K562 (cell line): ENCODE results near the gene SLC16A9. TPM values are rescaled to one million over a fixed set of nuclear protein-coding genes. Genes with fewer than 3 reads are reported as not detected.

Experiments
- ATAC-seq: fragments of 200-7000 bp; cut with Tn5 transposase; 3 replicates; pipeline ENCODE4 v1.9.1; 2020; ENCODE audit warnings: moderate library complexity
- BruUV-seq: library from RNA; stranded (reverse); fragments of 400-500 nt; replicated peaks from 2 replicates; lab custom pipeline; 2021; lab: Mats Ljungman, UMichigan
- CTCF ChIA-PET: fragments of 300-600 bp; formaldehyde crosslinking; extraction: SDS; loops from one replicate; lab custom pipeline; 2021; ENCODE audit warnings: low intra/inter-chr PET ratio; lab: Yijun Ruan, JAX
- POLR2A ChIA-PET: fragments of 300-600, 350-650 bp; sonication (Branson Sonifier 250); formaldehyde crosslinking; extraction: SDS; loops from one replicate; lab custom pipeline; 2021; ENCODE audit warnings: antibody characterized with exemption, inconsistent platforms; lab: Yijun Ruan, JAX
- DNase-seq, 4 experiments: peaks; one replicate each; pipeline versions ENCODE4 v3.0.0 to v3.0.0-alpha.2; 2011 to 2018; ENCODE audit warnings: low spot score in 3 of 4, mixed read lengths in 3 of 4; ENCODE audit errors: extremely low read depth in 1 of 4
- FAIRE-seq: peaks from 2 replicates; lab custom pipeline; 2011; peaks lifted over from hg19 to GRCh38; lab: Jason Lieb, UNC
- H2AFZ ChIP-seq: 2 replicates; pipeline ENCODE4 v1.6.0; 2011; ENCODE audit warnings: low read depth, low read length, control low read depth, inconsistent platforms
- H3K27ac ChIP-seq: fragments of 200-600 bp; 3 replicates; pipeline ENCODE4 v1.8.0; 2011; ENCODE audit warnings: low read depth, mild to moderate bottlenecking, control low read depth, inconsistent platforms, low read length, moderate library complexity, mixed read lengths; ENCODE audit errors: extremely low read depth
- H3K27me3 ChIP-seq, 2 experiments: fragments of 300-600 bp in 1 of 2; 2 replicates in 1 of 2; 3 replicates in 1 of 2; pipeline versions ENCODE4 v1.6.0 to v1.8.0; 2011; ENCODE audit warnings: inconsistent platforms in 2 of 2, low read length in 2 of 2, mild to moderate bottlenecking in 1 of 2, mixed read lengths in 1 of 2, moderate library complexity in 1 of 2; ENCODE audit not compliant: control insufficient read depth in 2 of 2, insufficient read depth in 2 of 2
- H3K36me3 ChIP-seq: fragments of 300-600 bp; 3 replicates; pipeline ENCODE4 v1.8.0; 2011; ENCODE audit warnings: mild to moderate bottlenecking, low read length, inconsistent platforms; ENCODE audit not compliant: control insufficient read depth, insufficient read depth
- H3K4me1 ChIP-seq, 2 experiments: fragments of 200-600 bp in 1 of 2; replicated peaks in 1 of 2; 2 replicates in 1 of 2; 3 replicates in 1 of 2; pipeline versions ENCODE4 v1.5.1 to v1.8.0; 2011; ENCODE audit warnings: inconsistent platforms in 2 of 2, low read length in 2 of 2, mild to moderate bottlenecking in 1 of 2, mixed read lengths in 1 of 2, moderate library complexity in 1 of 2; ENCODE audit not compliant: control insufficient read depth in 2 of 2, insufficient read depth in 2 of 2
- H3K4me2 ChIP-seq: 2 replicates; pipeline ENCODE4 v1.6.1; 2011; ENCODE audit warnings: low read length, control low read depth, inconsistent platforms, mixed read lengths; ENCODE audit not compliant: insufficient read depth
- H3K4me3 ChIP-seq: fragments of 200-600 bp; sonication (generic), shearing (Covaris generic); 2 replicates; pipeline ENCODE4 v1.5.1; 2016; ENCODE audit warnings: control low read depth, inconsistent platforms
- H3K79me2 ChIP-seq: fragments of 200-600 bp; 3 replicates; pipeline ENCODE4 v1.8.0; 2011; ENCODE audit warnings: low read length, inconsistent platforms; ENCODE audit not compliant: control insufficient read depth, insufficient read depth
- H3K9ac ChIP-seq, 2 experiments: 2 replicates each; pipeline versions ENCODE4 v1.6.0 to v1.6.1; 2011; ENCODE audit warnings: low read depth in 2 of 2, low read length in 2 of 2, control low read depth in 1 of 2, inconsistent platforms in 1 of 2, mild to moderate bottlenecking in 1 of 2, mixed read lengths in 1 of 2; ENCODE audit not compliant: insufficient read depth in 1 of 2
- H3K9me1 ChIP-seq: one replicate; pipeline ENCODE4 v1.6.0; 2011; ENCODE audit warnings: inconsistent platforms, mild to moderate bottlenecking, low read length, moderate library complexity; ENCODE audit not compliant: control insufficient read depth, insufficient read depth
- H3K9me3 ChIP-seq: replicated peaks from 2 replicates; pipeline ENCODE4 v1.5.1; 2011; ENCODE audit warnings: low read depth, low read length, inconsistent platforms; ENCODE audit not compliant: control insufficient read depth, insufficient read depth
- H4K20me1 ChIP-seq: replicated peaks from 2 replicates; pipeline ENCODE4 v1.6.1; 2011; ENCODE audit warnings: low read length, inconsistent platforms, mixed read lengths; ENCODE audit not compliant: control insufficient read depth, insufficient read depth
- CTBP1 ChIP-seq: fragments of 450-650 bp; IDR thresholded peaks from 2 replicates; pipeline ENCODE4 v1.6.1; 2016; ENCODE audit warnings: borderline replicate concordance
- FOXP4 ChIP-seq: sonication (generic); formaldehyde crosslinking; IDR thresholded peaks from 2 replicates; pipeline ENCODE4 v1.8.0; 2022; ENCODE audit warnings: mild to moderate bottlenecking, missing genetic modification reagents, borderline replicate concordance
- PHF21A ChIP-seq: fragments of 450-650 bp; IDR thresholded peaks from 2 replicates; pipeline ENCODE4 v1.6.1; 2017; ENCODE audit warnings: low read depth, borderline replicate concordance
- POU5F1 ChIP-seq: fragments of 150-350 bp; IDR thresholded peaks from 2 replicates; pipeline ENCODE4 v1.6.1; 2014; ENCODE audit warnings: borderline replicate concordance, low read length, low read depth, mild to moderate bottlenecking; ENCODE audit not compliant: partially characterized antibody
- PYGO2 ChIP-seq: fragments of 450-650 bp; IDR thresholded peaks from 2 replicates; pipeline ENCODE4 v1.6.1; 2016; ENCODE audit warnings: mild to moderate bottlenecking, missing genetic modification characterization, moderate library complexity, missing compliant biosample characterization
- XRCC5 ChIP-seq: fragments of 200-400 bp; formaldehyde crosslinking; IDR thresholded peaks from 2 replicates; pipeline ENCODE4 v1.6.1; 2017; ENCODE audit warnings: low read depth, mild to moderate bottlenecking, low read length
- ZHX1 ChIP-seq: fragments of 150-350 bp; conservative IDR thresholded peaks from 2 replicates; pipeline ENCODE4 v1.6.1; 2014; ENCODE audit warnings: low read length
- ZNF24 ChIP-seq: fragments of 450-650 bp; IDR thresholded peaks from 2 replicates; pipeline ENCODE4 v1.6.1; 2016
- ZSCAN32 ChIP-seq: fragments of 450-650 bp; formaldehyde crosslinking; IDR thresholded peaks from 2 replicates; pipeline ENCODE4 v1.4.0; 2020; ENCODE audit warnings: mild to moderate bottlenecking, moderate library complexity
- WGBS: fragments of 100-300 bp; shearing (Covaris generic); methylation state at CpG from one replicate; pipeline ENCODE4 v1.1.6; 2016; ENCODE audit warnings: low coverage, mixed read lengths; ENCODE audit not compliant: insufficient coverage; ENCODE audit errors: missing lambda C conversion rate; 5-methylcytosine and 5-hydroxymethylcytosine counted together
- in situ Hi-C: fragments of 300-500 bp; cut with MboI; formaldehyde crosslinking; loops from 4 replicates; pipeline ENCODE4 v1.15.0; 2018; ENCODE audit warnings: inconsistent platforms, mixed read lengths
- intact Hi-C: fragments of 100-400 bp; cut with micrococcal nuclease; formaldehyde crosslinking; loops from 2 replicates; pipeline ENCODE4 v1.14.2; 2022
- polyA plus RNA-seq, 8 experiments: library from polyadenylated mRNA; depleted of rRNA in 4 of 8; stranded (reverse) in 5 of 8; unstranded in 3 of 8; fragments of >200 nt; fragmentation: Nextera tagmentation in 2 of 8; fragmentation: Illumina TruSeq in 1 of 8; extraction: Ambion mirVana in 2 of 8; extraction: Trizol in 1 of 8; gene quantifications; 2 replicates each; pipeline versions ENCODE4 v1.2.1 to v1.2.3, GENCODE V29; 2011 to 2014; ENCODE audit warnings: inconsistent platforms in 1 of 8, missing spikeins in 1 of 8
- total RNA-seq, 7 experiments: library from RNA; depleted of rRNA in 6 of 7; stranded (reverse); fragments of >200 nt in 6 of 7; fragmentation: Illumina TruSeq in 2 of 7; extraction: Trizol in 2 of 7; gene quantifications; 2 replicates each; pipeline versions ENCODE4 v1.2.1 to v1.2.3, GENCODE V29; 2011 to 2021; ENCODE audit warnings: low replicate concordance in 1 of 7
- TF ChIP-seq, protein P1 (sequence below): sonication (generic); formaldehyde crosslinking; IDR thresholded peaks from 2 replicates; pipeline ENCODE4 v1.8.1; 2022; ENCODE audit warnings: missing genetic modification reagents

The SLC16A9 gene
- total and polyA plus RNA-seq, 9 of the 15 experiments (the other 6 are each of a cell fraction or from before 2014, with no cell fraction given) = 0.90 to 6.4 (median 2.1) TPM

DNA sequence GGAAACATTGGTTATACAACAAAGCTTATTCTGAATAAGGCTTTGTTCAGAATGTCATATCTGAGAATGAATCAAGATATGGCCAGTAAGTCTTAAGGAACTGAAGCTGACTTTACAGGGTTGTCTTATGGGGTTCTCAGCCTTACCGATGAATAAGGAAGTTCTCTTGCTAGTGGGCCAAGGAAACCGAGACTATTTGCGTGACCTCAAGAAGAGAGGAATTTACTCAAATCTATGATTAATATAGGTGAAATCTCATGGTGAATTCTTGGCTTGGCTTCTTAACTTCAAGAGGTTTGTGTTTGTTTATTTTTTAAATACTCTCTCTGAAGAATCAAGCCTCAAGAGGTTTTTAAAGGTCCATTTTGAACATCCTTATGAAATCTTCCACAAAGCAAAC is 48.3 kb upstream of the SLC16A9 start:
- Histone ChIP-seq H3K9me1 (no peaks in the 10 kb centered on the region), H3K79me2 (no peaks in the 10 kb centered on the region), H3K9ac (no peak overlapping the region), H3K4me2 (no peak overlapping the region), H3K36me3 (no peaks in the 10 kb centered on the region), H3K4me3 (no peak overlapping the region), H3K27me3 (no peaks in the 10 kb centered on the region; a peak in 1 of 5 replicates), H3K9me3 (no peaks in the 10 kb centered on the region)
- in situ Hi-C loops = no loop called here
- POLR2A ChIA-PET = interaction anchor here (0.7 kb wide), 1 partner anchor 17 kb away, joined by 3 read pairs; no protein-coding TSS in a partner anchor
- 31% methylated on average over 3 of the region's 3 CpGs for WGBS
- ATAC-seq = no peak
- TF ChIP-seq PYGO2 (tag) = no peak
- no peak for TF ChIP-seq CTBP1
- no peak for TF ChIP-seq PHF21A
- TF ChIP-seq XRCC5 = no peak
- no peak for TF ChIP-seq FOXP4 (CRISPR knock-in tag)
- TF ChIP-seq ZSCAN32 (CRISPR knock-in tag) = no peak
- TF ChIP-seq POU5F1 = no peak
- TF ChIP-seq, protein P1, sequence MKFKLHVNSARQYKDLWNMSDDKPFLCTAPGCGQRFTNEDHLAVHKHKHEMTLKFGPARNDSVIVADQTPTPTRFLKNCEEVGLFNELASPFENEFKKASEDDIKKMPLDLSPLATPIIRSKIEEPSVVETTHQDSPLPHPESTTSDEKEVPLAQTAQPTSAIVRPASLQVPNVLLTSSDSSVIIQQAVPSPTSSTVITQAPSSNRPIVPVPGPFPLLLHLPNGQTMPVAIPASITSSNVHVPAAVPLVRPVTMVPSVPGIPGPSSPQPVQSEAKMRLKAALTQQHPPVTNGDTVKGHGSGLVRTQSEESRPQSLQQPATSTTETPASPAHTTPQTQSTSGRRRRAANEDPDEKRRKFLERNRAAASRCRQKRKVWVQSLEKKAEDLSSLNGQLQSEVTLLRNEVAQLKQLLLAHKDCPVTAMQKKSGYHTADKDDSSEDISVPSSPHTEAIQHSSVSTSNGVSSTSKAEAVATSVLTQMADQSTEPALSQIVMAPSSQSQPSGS (CRISPR knock-in tag) = no peak
- no peak for TF ChIP-seq ZHX1
- TF ChIP-seq ZNF24 = no peak
- TF ChIP-seq, all 486 proteins: peak for 0
- no peak overlapping the region for H2AFZ ChIP-seq
- CTCF ChIA-PET = no interaction called here
- no peak overlapping the region for H3K27ac ChIP-seq
- intact Hi-C loops = loop anchor here (2.0 kb wide), 1 partner anchor 131 kb away; no protein-coding TSS in a partner anchor
- H3K4me1 ChIP-seq = no peaks in the 10 kb centered on the region
- DNase-seq = no peak
- no peak for FAIRE-seq
- H4K20me1 ChIP-seq = no peaks in the 10 kb centered on the region
- no TSS peak for BruUV-seq
